ENCODE measurements around the gene RGS19.

The RGS19 gene

GRCh38 chr20:64077094-64077493 is 2.2 kb downstream of the RGS19 start:
- DNase-seq (ENCODE audit: low spot score), result no peak

GRCh38 chr20:64076061-64076997 is 3.0 kb downstream of the RGS19 start:
- DNase-seq (ENCODE audit: low spot score), result no peak

GRCh38 chr20:64075556-64075955 is 3.8 kb downstream of the RGS19 start:
- DNase-seq (ENCODE audit: low spot score), result no peak

- DNase-seq (ENCODE audit: low spot score), result no peak
These were observed 4.4 kb downstream of the RGS19 start for GRCh38 chr20:64074963-64075362.

- no peak for DNase-seq (ENCODE audit: low spot score)
These were observed 5.0 kb downstream of the RGS19 start for GRCh38 chr20:64074184-64074789.

DNA sequence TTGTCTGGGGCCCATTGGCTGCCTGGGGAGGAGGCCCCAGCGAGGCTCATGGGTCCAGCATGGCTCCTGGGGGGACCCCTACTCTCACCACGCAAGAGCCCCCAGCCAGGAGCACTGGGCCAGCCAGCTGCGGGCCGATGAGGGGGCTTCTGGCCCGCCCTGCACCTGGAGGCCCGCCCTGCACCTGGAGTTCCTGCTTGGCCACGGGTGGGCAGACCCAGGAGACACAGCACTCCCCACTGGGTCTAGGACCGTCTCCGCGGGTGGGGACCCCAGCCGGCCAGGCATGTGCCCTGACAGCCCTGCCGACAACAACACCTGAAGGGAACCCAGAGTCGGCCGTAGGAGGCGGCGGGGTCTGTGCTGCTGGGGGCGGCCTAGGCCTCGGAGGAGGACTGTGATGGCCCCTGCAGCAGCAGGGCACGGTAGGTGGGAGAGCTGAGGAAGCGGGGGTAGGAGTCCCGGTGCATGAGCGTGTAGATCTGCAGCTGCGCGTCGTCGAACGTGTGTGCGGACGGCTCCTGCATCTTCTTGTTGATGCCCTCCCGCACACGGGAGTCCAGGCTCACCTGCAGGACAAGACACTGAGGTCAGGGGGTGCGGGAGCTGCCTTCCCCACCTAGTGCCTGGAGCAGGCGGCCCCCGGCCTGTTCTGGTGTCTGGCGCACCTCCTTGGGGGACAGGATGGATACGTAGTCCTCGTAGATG is 5.7 kb downstream of the RGS19 start:
- DNase-seq (ENCODE audit: low spot score), result no peak

DNA sequence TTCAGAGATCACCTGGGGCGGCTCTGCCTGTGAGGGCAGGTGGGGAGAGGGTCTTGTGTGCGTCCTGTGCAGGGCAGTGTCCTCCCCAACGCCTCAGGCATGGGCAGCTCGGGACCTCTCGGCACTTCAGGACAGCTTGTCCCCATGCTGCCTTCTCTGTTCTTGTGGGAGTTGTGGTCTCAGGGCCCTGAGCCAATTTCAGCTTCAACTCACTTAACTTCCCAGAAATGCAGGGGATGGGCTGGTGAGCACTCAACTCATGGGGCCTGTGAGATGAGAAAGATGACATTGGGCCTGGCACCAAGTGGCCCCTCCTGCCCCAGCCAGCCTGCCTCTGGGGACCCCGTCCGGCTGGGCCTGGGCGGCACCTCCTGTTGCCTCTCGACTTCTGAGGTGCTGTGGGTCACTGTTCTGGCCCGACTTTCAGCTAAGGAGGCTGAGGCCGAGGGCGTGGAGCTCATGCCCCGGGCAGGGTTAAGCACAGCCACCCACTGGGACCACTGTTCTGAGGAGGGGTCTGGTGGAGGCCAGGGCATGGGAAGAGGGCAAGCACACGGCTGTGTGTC is 6.7 kb downstream of the RGS19 start:
- DNase-seq (ENCODE audit: low spot score), result no peak

GRCh38 chr20:64071341-64072332 is 7.7 kb downstream of the RGS19 start:
- DNase-seq (ENCODE audit: low spot score), result no peak

DNA sequence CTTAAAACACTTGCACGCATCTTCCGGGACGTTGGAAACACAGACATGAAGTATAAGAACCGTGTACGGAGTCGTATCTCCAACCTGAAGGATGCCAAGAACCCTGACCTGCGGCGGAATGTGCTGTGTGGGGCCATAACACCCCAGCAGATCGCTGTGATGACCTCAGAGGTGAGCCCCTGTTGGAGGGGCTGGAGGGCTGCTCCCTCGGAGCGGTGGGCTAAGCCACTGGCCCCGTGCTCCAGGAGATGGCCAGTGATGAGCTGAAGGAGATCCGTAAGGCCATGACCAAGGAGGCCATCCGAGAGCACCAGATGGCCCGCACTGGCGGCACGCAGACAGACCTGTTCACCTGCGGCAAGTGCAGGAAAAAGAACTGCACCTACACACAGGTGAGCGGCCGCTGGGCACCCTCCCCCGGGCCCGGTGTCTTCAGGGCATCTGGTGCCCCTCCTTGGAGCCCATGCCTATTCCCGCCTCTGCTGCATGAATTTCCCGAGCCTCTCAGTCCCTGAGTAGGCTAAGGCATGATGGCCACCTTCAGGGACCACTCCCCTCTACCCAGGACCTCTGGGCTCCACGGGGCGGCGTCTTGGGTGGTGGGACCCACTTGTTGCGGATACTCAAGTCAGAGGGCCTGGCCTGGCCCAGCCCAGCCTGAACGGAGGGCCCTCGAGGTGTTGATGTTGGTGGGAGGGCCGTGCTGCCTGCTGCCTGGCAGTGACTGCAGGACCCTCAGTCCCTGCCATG is 8.9 kb downstream of the RGS19 start:
- DNase-seq (ENCODE audit: low spot score), result no peak

DNA sequence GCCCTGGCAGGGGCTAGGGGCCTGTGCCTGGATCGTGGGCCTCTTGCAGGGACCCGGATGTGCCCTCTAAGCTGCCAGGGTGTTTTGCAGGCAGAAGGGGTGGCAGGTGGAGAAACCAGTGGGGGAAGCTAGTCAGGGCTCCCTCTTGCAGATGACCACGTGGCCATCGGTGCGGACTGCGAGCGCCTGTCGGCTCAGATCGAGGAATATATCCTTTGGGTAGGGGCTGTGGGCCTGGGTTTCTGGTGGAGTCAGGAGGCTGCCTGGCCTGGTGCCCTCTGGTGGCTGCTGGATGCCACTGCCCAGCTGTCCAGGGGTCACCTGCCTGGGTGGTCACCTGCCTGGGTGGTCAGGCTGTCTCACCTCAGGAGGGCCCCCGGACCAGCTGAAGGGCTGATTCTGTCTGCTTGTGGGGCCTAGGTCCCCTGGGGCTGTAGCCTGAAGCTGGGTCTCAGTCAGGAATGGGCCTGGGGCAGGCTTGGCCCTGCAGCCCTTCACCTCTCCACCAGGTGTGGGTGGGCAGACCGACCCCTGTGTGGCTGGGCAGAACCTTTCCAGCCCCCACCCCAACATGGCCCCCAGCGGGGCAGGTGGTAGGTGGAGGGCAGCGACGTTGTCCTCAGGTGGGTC is 9.6 kb downstream of the RGS19 start:
- DNase-seq (ENCODE audit: low spot score), result peak; percentile 70

- DNase-seq (ENCODE audit: low spot score), result no peak
These were observed 10.1 kb downstream of the RGS19 start for GRCh38 chr20:64069209-64069613.

GRCh38 chr20:64068386-64069208 is 10.7 kb downstream of the RGS19 start:
- no peak for DNase-seq (ENCODE audit: low spot score)

DNA sequence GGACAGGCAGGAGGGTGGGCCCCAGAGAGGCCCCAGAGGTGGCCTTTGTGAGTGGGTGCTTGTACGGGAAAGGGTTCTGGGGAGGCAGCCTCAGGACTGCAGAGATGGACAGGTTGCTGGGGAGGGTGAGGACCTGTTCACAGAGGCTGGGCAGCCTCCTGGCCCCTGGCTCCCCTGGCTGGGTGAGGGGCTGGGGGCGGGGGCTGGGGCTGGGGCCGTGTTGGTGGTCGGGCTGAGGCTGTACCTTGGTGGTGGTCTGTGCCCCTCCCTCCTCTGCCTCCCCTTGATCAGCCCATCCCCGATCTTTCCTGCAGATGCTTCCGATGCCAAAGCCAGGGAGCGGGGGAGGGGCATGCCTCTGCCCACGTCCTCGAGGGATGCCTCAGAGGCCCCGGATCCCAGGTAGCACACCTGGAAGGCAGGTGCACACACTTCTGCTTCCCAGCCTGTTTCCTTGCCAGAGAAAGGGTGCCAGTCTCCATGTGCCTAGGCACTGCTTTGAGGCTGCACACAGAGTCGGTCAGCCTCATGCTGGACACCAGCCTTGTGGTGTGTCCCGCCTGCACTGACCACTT is 11.5 kb downstream of the RGS19 start:
- DNase-seq (ENCODE audit: low spot score), result no peak

DNA sequence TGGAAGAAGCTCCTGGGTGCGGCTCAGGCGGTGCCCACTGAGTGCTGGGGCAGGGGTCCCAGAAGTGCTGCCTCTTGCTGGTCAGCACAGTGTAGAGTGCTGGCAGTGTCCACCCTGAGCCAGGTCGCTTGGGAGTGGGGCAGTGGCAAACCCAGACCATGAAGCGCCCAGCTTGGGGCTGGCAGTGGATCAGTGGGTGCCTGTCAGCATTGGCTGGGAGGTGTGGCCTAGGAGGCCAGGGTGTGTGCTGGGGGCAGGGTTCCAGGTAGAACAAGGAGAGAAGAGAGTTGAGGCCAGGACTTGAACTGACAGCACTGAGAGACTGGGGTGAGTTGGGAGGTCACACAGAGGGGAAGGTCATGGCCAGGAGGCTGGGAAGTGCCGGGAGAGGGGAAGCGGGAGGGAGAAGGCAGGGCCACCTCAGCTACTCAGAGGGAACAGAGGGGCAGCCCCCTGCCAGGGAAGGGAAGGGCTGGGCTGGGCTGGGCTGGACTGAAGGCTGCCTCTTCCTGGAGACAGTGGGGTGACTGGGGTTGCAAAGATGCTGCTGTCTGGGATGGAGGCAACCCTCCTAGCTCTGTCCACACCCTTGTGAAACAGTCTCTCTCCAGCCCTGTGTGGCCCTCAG is 12.2 kb downstream of the RGS19 start:
- DNase-seq (ENCODE audit: low spot score), result no peak

DNA sequence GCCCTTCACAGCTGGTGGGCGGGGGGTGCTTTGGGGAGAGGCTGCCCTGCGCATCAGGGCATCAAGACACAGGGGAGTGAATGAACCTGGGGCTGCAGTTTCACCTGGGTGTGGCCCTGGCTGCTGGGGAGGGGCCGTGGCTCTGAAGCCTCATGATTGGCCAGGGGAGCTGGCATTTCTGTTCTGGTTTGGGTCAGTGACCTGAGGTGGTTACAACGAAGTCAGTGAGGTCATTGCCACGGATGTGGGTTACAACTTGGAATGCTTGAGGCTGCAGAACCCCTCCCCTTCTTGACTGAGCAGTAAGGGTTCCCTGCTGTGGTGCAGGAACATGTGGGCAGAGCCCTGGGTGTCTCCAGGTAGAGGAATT is 13.4 kb downstream of the RGS19 start:
- peak; percentile 78 for DNase-seq (ENCODE audit: low spot score)

GRCh38 chr20:64065062-64065973 is 14.0 kb downstream of the RGS19 start:
- DNase-seq (ENCODE audit: low spot score), result no peak

DNA sequence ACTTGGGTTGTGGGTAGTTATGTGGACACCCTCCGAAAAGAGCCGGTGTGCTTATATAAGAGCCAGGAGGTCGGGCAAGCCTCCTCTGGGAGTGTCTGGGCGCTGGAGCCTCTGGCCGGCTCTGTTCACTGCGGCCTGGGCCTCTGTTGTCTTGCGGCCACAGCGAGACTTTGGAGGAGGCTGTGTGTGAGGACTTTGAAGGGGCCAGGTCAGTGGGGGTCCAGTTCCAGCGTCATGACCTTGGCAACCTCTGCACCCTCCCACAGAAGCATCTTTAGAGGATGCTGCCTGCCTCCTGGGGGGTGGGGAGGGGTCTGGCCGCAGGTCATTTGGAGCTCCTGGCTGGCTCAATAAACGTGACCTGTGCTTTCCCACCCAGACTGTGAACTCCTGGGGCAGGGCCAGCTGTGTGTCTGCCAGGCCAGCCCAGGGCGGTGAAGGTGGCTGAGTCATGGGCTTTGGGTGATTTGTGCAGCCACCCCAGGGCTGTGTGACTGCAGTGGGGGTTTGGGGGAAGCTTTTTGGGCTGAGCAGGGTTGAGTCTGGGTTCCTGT is 15.1 kb downstream of the RGS19 start:
- peak; percentile 84 for DNase-seq (ENCODE audit: low spot score)
